HG02610 (cell line): Measurements from ENCODE around the gene POLD4.
A peak's percentile ranks its signal among the peaks of the same experiment; 100 is the strongest.

Source experiments
- ATAC-seq: cut with Tn5 transposase; IDR thresholded peaks from one replicate; pipeline ENCODE4 v1.9.1; 2021; ENCODE audit warnings: mild to moderate bottlenecking, moderate library complexity; ENCODE audit not compliant: unreplicated experiment

The POLD4 gene

GRCh38 chr11:67317888-67318555 lies 35.3 kb downstream of the POLD4 start:
- ATAC-seq, result peak; percentile 19

DNA sequence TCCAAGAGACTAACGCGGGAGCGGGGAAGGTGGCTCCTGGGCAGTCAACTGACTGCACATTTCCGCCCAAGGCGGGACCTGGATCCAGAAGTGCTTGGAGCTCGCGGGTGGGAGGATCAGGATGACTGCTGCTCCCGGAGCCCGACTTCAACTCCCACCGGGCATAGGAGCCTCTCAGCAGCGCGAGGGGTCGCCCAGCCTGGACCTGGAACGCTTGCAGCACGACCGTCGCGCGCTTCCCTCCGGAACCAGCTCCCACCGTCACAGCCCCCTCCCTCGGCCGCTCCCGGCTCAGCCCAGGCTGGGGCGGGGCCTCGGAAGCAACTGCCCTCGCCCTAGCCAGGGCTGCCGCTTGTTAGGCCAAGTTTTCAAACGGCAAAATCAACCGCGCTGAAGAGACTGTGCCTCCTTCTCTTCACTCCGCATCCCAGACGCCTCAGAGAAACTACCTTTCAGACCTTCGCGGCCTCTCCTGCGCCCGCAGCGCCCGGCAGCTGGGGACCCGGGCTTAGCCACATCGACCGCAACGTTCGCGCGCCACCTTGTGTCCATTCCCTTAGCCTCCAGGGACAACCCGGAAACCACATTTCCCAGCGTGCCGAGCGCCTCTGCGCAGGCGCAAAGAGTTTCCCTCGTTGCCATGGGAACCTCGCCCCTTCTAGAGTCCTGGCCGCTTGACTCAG lies 36.0 kb downstream of the POLD4 start:
- ATAC-seq, result peak; percentile 71

GRCh38 chr11:67316882-67317204 lies 36.5 kb downstream of the POLD4 start:
- no peak for ATAC-seq

GRCh38 chr11:67315325-67315909 lies 37.9 kb downstream of the POLD4 start:
- no peak for ATAC-seq

GRCh38 chr11:67314218-67314617 lies 39.1 kb downstream of the POLD4 start:
- no peak for ATAC-seq

GRCh38 chr11:67313125-67313890 lies 40.0 kb downstream of the POLD4 start:
- no peak for ATAC-seq

DNA sequence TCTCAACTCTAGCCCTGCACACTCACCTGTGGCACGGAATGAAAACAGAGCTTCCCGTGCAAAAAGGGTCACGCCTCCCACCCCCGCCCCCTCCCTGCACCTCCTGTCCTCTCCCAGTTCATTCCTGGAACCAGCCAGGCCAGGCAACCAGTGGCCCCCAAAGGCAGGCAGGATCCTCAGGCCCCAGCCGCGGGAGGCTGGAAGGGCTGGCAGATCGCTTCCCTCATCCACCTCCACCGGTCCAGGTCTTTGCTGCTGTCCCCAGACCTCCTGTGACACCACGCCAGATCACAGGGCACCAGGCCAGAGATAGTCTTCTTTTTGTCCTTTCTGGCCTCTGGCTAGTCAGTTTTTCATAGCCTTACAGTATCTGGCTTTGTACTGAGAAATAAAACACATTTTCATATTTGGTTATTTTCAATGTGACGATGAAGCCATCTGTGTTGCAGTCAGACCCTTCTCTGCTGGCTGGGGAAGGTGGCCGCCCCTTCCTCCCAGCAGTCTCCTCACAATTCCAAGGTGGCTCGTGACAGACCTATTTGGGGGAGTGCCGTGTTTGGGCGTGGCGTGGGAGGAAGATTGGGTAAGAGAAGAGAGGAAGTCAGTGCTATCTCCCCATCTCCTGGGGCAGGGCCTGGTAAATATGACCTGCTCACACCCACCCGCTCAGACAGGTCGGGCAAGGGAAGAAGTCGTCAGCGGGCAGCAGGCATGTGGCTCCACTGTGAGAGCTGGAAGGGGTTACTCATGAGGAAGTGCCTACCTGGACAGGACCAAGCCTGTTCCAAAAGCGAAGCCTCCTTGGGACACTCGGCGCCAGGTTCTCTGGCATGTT lies 40.9 kb downstream of the POLD4 start:
- no peak for ATAC-seq

DNA sequence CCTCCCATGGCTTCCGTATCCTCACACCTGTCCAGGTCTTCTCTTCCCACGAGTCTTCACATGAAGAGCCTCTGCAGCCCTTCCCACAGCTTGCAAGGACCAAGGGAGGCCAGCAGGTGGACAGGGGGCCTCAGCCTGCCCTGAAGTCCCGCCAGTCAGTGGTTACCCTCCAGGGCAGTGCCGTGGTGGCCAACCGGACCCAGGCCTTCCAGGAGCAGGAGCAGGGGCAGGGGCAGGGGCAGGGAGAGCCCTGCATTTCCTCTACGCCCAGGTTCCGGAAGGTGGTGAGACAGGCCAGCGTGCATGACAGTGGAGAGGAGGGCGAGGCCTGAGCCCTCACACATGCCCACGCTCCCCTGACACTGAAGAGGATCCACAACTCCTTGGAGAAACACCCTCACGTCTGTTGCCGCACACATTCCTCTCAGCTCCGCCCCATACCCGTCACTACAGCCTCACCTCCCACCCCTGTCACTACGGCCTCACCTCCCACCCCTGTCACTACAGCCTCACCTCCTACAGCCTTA lies 41.7 kb downstream of the POLD4 start:
- ATAC-seq, result no peak

DNA sequence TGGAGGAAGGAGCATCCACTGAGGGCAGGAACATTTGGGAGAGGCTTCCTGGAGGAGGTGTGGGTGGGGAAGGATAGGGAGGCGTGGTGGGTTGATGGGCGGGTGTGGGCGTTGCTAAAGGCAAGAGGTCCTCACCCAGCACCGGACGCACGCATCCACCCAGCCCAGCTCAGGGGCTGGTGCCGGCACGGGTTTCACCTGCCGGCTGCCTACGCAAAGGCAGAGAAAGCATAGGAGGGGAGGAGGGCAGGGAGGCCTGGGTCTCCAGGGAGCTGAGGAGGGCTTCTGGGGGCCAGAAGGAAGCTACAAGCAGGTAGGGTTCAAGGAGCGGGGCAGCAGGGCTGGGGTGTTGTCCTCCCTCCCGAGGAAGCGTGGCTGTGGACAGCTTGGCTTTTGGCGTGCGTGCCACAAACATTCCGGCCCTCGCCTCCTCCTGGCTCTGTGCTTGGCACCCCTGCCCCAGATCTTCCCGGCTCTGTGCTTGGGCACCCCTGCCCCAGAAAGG lies 42.2 kb downstream of the POLD4 start:
- no peak for ATAC-seq

DNA sequence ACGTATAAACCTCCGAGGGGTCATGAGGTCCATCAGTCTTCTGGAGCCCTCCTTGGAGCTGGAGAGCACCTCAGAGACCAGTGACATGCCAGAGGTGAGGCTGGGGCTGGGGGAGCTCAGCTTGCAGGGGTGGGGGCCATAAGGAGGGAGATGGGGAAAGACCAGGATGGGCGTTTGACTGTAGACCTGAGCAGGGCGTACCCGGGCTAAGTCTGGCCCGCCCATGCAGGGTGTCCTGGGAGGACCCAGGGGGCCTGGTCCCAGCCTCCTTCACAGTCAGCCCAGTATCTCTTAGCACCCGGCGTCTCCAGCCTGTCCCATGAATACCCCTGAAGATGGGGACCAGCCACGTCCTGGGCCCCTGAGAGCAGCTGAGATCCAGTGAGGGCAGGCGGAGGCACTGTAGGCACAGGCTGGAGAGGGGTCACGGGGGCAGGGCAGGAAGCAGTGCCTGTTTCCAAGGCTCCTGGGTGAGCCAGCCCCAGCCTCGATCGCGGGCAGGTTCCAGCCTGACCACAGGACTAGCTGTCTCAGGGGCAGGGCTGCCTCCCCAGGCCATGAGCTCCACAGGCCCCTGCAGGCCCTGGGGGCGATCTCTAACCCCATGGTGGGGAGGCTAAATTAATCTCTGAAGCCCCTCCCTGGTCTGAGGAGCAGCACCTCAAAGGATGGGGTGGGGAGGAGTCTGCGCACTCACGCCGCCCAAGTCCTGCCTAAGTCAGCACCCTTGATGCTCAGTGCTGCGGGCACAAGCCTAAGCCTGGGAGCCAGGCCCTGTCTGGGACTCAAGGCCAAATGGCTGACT lies 42.9 kb downstream of the POLD4 start:
- ATAC-seq, result no peak

- no peak for ATAC-seq
Observed at GRCh38 chr11:67309661-67310061, 43.7 kb downstream of the POLD4 start.

DNA sequence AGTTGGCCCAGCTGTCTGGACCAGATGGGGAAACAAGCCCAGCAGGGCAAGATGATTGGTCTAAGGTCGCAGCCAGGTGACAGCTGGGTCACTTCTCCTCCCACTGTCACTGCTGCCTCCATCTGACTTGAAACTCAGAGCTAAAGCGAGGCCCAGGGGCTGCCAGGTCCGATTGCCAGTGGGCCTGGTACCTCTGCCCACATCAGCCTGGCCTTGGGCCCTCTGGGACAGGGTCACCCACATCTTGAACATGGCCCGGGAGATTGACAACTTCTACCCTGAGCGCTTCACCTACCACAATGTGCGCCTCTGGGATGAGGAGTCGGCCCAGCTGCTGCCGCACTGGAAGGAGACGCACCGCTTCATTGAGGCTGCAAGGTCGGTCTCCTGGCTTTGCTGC lies 44.2 kb downstream of the POLD4 start:
- no peak for ATAC-seq

DNA sequence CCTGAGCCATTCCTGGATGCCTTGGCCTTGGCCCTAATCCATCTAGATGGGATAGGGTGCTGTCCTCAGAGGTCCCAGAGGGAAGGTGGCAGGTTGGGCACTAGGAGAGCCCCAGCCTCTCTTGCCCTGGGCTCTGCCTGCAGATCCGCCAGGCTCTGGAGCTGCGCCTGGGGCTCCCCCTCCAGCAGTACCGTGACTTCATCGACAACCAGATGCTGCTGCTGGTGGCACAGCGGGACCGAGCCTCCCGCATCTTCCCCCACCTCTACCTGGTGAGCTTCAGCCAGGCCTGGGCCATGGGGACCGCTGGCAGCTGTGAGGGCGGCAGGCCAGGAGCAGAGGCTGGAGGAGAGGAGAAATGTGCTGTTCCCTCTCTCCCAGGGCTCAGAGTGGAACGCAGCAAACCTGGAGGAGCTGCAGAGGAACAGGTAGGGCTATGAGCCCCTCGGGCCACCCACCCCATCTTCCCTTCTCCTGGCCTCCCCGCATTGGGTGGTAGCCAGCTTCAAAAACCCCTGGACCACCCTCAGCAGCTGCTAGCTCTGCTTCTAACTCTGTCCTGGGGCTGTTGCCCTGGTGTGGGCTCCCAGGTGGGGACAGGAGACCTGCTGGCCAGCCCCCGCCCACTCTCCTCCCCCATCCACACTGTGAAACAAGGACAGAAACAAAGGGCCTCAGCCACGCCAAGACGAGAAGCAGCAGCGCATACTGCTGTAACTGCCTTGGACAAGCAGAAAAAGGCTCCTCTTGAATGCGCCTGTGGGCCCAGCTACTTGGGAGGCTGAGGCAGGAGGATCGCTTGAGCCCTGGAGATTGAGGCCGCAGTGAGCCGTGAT lies 45.1 kb downstream of the POLD4 start:
- ATAC-seq, result no peak

DNA sequence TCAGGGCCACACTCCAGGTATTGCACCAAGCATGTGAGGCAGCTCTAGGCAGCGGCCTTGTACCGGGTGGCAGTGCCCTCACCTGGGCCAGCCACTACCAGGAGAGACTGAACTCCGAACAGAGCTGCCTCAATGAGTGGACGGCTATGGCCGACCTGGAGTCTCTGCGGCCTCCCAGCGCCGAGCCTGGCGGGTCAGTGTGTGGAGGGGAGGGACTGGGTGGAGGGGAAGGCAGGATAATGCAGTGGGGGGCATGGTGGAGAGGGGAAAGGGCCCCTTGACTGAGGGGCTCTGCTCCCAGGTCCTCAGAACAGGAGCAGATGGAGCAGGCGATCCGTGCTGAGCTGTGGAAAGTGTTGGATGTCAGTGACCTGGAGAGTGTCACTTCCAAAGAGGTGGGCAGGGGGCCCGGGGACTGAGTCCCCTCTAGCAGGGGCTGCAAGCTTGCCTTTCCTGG lies 45.8 kb downstream of the POLD4 start:
- ATAC-seq, result no peak

- no peak for ATAC-seq
Observed at GRCh38 chr11:67306769-67307544, 46.4 kb downstream of the POLD4 start.

DNA sequence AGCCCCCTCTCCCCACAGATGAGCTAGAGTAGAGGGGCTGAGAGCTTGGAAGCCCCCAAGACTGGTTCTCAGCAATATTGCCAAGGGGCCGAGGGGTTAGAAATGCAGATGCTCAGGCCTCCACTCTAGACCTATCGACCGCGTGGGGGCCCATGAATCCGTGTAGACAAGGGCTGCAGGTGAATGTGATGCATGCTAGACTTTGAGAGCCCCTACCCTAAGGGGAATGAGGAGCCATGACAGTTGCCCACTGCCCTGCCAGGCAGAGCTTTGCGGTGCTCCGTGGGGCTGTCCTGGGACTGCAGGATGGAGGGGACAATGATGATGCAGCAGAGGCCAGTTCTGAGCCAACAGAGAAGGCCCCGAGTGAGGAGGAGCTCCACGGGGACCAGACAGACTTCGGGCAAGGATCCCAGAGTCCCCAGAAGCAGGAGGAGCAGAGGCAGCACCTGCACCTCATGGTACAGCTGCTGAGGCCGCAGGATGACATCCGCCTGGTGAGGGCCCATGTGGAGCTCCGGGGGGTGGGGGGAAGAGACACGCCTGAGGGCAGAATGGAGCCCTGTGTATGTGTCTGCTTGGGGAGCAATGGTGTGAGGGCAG lies 48.7 kb downstream of the POLD4 start:
- no peak for ATAC-seq

GRCh38 chr11:67303835-67304411 lies 49.4 kb downstream of the POLD4 start:
- no peak for ATAC-seq
